Measurements from ENCODE around the gene DDX5. TPM values are rescaled to one million over a fixed set of nuclear protein-coding genes. Genes with fewer than 3 reads are reported as not detected.
"Not testable (repeated sequence)": the region's sequence is repeated elsewhere in the genome, so short reads cannot be mapped to it uniquely, and the experiment has no call there.

DDX5 gene
- total RNA-seq, 1 donor from 2014 or later, result 925 TPM

DNA sequence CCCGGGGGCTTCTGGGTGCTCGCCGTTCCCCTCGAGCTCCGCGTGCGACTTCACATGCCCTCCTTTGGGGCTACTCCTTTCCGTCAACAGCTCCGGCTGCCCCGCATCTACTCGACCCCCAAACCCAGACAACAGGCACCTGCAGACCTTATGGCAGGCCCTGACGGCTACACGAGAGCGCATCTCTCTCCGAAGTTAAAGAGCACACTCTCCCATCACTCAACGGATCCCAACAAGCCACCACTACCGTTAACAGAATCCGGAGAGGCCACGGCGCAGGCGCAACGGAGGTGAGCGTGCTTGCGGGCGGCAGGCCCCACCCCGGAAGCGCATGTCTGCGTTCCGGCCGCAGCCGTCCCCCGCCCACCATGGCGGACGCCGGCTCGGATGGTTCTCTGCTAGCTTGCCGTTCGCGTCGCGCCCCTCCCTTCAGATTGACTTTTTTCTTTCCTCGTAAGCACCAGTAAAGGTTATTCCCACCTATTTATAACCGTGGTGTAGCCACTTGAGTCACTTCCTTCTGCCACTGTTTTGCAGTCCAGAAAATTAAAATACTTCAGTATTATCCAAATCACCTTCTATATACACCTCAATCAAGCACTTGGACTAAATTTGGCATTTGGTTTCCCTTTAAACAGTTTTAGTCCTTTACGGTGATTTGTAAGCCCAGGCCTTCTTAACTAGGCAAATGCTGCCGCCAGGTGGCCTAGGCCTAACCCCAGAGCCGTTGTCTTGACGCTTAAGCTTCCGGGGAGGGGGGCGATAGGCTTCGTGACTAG lies 9.1 kb downstream of the DDX5 start, which contains the start of gene POLG2:
TSS of gene POLG2 (minus strand) at position 269 of the 779 bp plus-strand sequence. CDS start at position 183, 86 bp downstream.
- Mint-ChIP-seq H3K27ac (peak within 1 kb of the TSS; percentile 98), H3K36me3 (peaks cover 33% of the 10 kb centered on the region), H3K4me3 (peak within 1 kb of the TSS; percentile 96), H3K27me3 (ENCODE audit: low read depth) (no peaks in the 10 kb centered on the region), H3K9me3 (no peaks in the 10 kb centered on the region), H3K4me1 (peaks cover 36% of the 10 kb centered on the region)
- peak; percentile 90 to 95 for DNase-seq (ENCODE audit: low spot score in 2 of 2, unreplicated experiment in 2 of 2)
- TF ChIP-seq, protein P1, sequence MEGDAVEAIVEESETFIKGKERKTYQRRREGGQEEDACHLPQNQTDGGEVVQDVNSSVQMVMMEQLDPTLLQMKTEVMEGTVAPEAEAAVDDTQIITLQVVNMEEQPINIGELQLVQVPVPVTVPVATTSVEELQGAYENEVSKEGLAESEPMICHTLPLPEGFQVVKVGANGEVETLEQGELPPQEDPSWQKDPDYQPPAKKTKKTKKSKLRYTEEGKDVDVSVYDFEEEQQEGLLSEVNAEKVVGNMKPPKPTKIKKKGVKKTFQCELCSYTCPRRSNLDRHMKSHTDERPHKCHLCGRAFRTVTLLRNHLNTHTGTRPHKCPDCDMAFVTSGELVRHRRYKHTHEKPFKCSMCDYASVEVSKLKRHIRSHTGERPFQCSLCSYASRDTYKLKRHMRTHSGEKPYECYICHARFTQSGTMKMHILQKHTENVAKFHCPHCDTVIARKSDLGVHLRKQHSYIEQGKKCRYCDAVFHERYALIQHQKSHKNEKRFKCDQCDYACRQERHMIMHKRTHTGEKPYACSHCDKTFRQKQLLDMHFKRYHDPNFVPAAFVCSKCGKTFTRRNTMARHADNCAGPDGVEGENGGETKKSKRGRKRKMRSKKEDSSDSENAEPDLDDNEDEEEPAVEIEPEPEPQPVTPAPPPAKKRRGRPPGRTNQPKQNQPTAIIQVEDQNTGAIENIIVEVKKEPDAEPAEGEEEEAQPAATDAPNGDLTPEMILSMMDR (IDR thresholded peaks at IDR 0.05; ENCODE audit: unreplicated experiment), result no peak

DNA sequence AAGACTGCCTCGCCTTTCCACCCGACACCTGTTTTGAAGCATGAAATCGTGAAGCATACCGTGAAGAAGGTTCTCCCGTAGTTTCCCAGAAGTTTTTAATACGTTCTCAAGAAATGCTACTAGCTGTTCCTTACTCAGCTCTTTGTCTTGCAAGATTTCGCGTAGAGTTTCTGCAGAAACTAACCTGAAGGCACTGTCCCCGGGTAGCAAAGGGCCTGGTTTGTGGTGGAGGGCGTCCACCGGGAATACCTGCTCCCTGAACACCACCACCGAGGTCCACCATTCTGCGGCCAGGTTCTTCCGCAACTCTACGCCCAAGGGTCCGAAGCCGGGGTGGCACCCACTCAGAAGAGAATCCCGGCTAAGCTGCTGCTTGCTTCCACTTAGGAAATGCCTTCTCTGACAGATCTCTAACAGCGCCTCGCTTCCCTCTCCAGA lies 9.7 kb downstream of the DDX5 start:
- peaks cover 36% of the 10 kb centered on the region for H3K4me1 Mint-ChIP-seq
- peak overlapping the region; percentile 98 for H3K27ac Mint-ChIP-seq
- TF ChIP-seq, protein P1 (IDR thresholded peaks at IDR 0.05; ENCODE audit: unreplicated experiment), result no peak
- H3K4me3 Mint-ChIP-seq, result peak overlapping the region; percentile 96
- peak in 1 of 2 experiments; percentile 19 for DNase-seq (ENCODE audit: low spot score in 2 of 2, unreplicated experiment in 2 of 2)
- no peaks in the 10 kb centered on the region for H3K27me3 Mint-ChIP-seq (ENCODE audit: low read depth)
- H3K9me3 Mint-ChIP-seq, result no peaks in the 10 kb centered on the region
- peaks cover 33% of the 10 kb centered on the region for H3K36me3 Mint-ChIP-seq

DNA sequence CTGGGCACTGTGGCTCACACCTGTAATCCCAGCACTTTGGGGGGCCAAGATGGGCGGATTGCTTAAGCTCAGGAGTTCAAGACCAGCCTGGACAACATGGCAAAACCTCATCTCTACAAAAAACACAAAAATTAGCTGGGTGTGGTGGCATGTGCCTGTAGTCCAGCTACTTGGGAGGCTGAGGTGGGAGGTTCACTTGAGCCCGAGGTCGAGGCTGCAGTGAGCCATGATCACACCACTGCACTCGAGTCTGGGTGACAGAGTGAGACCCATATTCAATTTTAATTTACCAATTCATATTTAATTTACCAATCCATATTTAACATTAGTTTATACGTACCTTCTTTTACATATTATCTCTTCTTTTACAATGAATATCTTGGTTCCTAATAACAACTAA lies 10.8 kb downstream of the DDX5 start:
- Mint-ChIP-seq H3K4me1 (peaks cover 36% of the 10 kb centered on the region), H3K36me3 (peaks cover 31% of the 10 kb centered on the region)
- H3K9me3 Mint-ChIP-seq; H3K4me3 Mint-ChIP-seq; DNase-seq (ENCODE audit: low spot score in 2 of 2, unreplicated experiment in 2 of 2); H3K27me3 Mint-ChIP-seq (ENCODE audit: low read depth); H3K27ac Mint-ChIP-seq: not testable (repeated sequence)

DNA sequence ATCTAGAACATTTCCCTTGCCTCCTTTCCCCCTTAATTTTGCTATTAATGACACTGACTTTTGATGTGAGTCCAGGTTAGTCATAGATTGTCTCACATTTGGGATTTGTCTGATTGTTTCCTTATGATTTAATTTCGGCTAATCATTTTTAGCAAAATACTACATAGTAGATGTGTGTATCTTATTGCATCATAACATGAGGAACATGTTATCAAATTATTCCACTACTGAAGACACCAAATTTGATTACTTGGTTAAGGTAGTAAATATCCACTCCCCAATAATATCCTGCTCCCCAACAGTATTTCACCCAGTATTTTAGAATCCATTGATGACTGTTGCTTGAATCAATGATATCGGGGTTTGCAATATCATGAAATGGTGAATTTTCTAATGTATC lies 12.0 kb downstream of the DDX5 start:
- peaks cover 33% of the 10 kb centered on the region for H3K4me1 Mint-ChIP-seq
- no peak for DNase-seq (ENCODE audit: low spot score in 2 of 2, unreplicated experiment in 2 of 2)
- peaks cover 27% of the 10 kb centered on the region for H3K36me3 Mint-ChIP-seq
- H3K9me3 Mint-ChIP-seq, result no peaks in the 10 kb centered on the region
- H3K27ac Mint-ChIP-seq, result no peak overlapping the region
- H3K27me3 Mint-ChIP-seq (ENCODE audit: low read depth), result no peaks in the 10 kb centered on the region
- TF ChIP-seq, protein P1 (IDR thresholded peaks at IDR 0.05; ENCODE audit: unreplicated experiment), result no peak
- no peak overlapping the region for H3K4me3 Mint-ChIP-seq

DNA sequence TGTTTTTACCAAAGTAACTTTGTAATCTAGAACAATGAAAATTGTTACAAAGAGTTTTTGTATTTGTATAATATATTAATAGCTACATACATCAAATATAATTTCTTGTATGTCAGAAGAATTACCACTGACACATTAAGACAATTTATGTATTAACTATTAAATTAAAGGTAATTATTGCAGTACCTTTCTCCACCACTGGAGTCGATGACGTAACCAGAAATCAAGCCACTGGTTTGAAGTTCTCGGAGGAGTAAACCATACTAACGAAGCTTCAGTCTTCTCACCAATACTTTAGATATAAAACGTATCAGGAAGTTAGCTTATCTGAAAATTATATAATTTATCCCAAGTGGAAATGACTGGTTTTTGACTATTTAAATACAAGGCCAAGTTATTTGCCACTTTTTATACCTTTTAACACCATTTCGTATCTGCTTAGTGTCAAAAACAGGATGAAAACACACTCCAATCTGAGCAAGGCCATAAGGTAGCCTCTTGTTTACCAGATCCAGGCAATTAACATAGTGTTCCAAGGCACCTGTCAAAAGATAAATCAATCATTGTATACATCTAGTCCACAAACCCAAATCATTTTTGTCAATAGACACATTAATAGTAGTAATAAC lies 13.5 kb downstream of the DDX5 start:
- Mint-ChIP-seq H3K36me3 (peaks cover 34% of the 10 kb centered on the region), H3K9me3 (no peaks in the 10 kb centered on the region), H3K4me3 (no peak overlapping the region), H3K27me3 (ENCODE audit: low read depth) (no peaks in the 10 kb centered on the region), H3K4me1 (peaks cover 31% of the 10 kb centered on the region), H3K27ac (no peak overlapping the region)
- TF ChIP-seq, protein P1 (IDR thresholded peaks at IDR 0.05; ENCODE audit: unreplicated experiment), result peak; percentile 79
- no peak for DNase-seq (ENCODE audit: low spot score in 2 of 2, unreplicated experiment in 2 of 2)

DNA sequence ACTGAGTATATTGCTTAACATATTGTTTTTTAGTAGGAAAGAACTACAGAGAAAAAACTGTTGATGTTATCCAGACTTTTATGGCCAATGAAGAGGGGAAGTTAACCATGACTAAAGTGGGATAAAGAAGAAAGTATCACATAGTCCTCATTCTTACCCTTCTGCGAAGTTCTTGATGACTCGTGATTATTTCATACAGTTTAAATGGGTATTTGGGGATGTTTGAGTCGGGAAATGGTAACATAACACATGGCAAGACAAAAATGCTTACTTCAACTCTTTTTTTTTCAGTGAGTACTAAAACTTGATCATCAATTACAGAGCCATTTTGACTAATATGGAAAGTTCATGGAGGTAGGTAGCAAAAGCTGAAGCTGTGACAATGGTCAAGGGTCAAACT lies 14.1 kb downstream of the DDX5 start:
- H3K9me3 Mint-ChIP-seq, result no peaks in the 10 kb centered on the region
- peaks cover 34% of the 10 kb centered on the region for H3K36me3 Mint-ChIP-seq
- TF ChIP-seq, protein P1 (IDR thresholded peaks at IDR 0.05; ENCODE audit: unreplicated experiment), result no peak
- H3K27ac Mint-ChIP-seq, result no peak overlapping the region
- no peak for DNase-seq (ENCODE audit: low spot score in 2 of 2, unreplicated experiment in 2 of 2)
- H3K4me3 Mint-ChIP-seq, result no peak overlapping the region
- peaks cover 26% of the 10 kb centered on the region for H3K4me1 Mint-ChIP-seq
- H3K27me3 Mint-ChIP-seq (ENCODE audit: low read depth), result no peaks in the 10 kb centered on the region

Data from mesothelial cell of epicardium (in vitro differentiated cells).